WTC11 (cell line): ENCODE results near the gene ISG20L2.

Experiments
- CBFB ChIP-seq: sonication (generic); formaldehyde crosslinking; IDR thresholded peaks from 2 replicates; pipeline ENCODE4 v1.8.1; 2022; ENCODE audit warnings: mild to moderate bottlenecking, low read depth, missing genetic modification reagents
- E2F1 ChIP-seq: sonication (generic); formaldehyde crosslinking; IDR thresholded peaks from 2 replicates; pipeline ENCODE4 v1.8.0; 2022; ENCODE audit warnings: mild to moderate bottlenecking, missing genetic modification reagents
- ESRRA ChIP-seq: sonication (generic); formaldehyde crosslinking; IDR thresholded peaks from 2 replicates; pipeline ENCODE4 v1.8.1; 2022; ENCODE audit warnings: mild to moderate bottlenecking, missing genetic modification reagents, borderline replicate concordance
- IRF2 ChIP-seq: sonication (generic); formaldehyde crosslinking; IDR thresholded peaks from 2 replicates; pipeline ENCODE4 v1.8.0; 2022; ENCODE audit warnings: low read depth, missing genetic modification reagents, borderline replicate concordance
- NFE2L1 ChIP-seq: sonication (generic); formaldehyde crosslinking; IDR thresholded peaks from 2 replicates; pipeline ENCODE4 v1.8.1; 2023; ENCODE audit warnings: missing genetic modification reagents
- NR2C2 ChIP-seq: sonication (generic); formaldehyde crosslinking; IDR thresholded peaks from 2 replicates; pipeline ENCODE4 v1.8.0; 2022; ENCODE audit warnings: mild to moderate bottlenecking, missing genetic modification reagents
- PREB ChIP-seq: sonication (generic); formaldehyde crosslinking; IDR thresholded peaks from 2 replicates; pipeline ENCODE4 v1.8.1; 2022; ENCODE audit warnings: mild to moderate bottlenecking, missing genetic modification reagents, moderate library complexity, borderline replicate concordance
- SMAD4 ChIP-seq: sonication (generic); formaldehyde crosslinking; IDR thresholded peaks from 2 replicates; pipeline ENCODE4 v1.8.0; 2022; ENCODE audit warnings: mild to moderate bottlenecking, missing genetic modification reagents
- SP1 ChIP-seq: sonication (generic); formaldehyde crosslinking; conservative IDR thresholded peaks from 2 replicates; pipeline ENCODE4 v1.8.1; 2022; ENCODE audit warnings: missing genetic modification reagents
- ZNF232 ChIP-seq: sonication (generic); formaldehyde crosslinking; IDR thresholded peaks from 2 replicates; pipeline ENCODE4 v1.8.0; 2022; ENCODE audit warnings: mild to moderate bottlenecking, missing genetic modification reagents
- TF ChIP-seq, protein P1 (sequence below): fragments of 200-600 bp; IDR thresholded peaks from 2 replicates; pipeline ENCODE4 v1.8.0; 2022; ENCODE audit warnings: antibody characterized with exemption
- TF ChIP-seq, protein P2 (sequence below): sonication (generic); formaldehyde crosslinking; IDR thresholded peaks from 2 replicates; pipeline ENCODE4 v1.8.1; 2022; ENCODE audit warnings: low read depth, missing genetic modification reagents, borderline replicate concordance
- TF ChIP-seq, protein P3 (sequence below): sonication (generic); formaldehyde crosslinking; conservative IDR thresholded peaks from 2 replicates; pipeline ENCODE4 v1.8.1; 2022; ENCODE audit warnings: mild to moderate bottlenecking, missing genetic modification reagents
- TF ChIP-seq, protein P4 (sequence below): sonication (generic); formaldehyde crosslinking; IDR thresholded peaks from 2 replicates; pipeline ENCODE4 v1.8.0; 2022; ENCODE audit warnings: mild to moderate bottlenecking, missing genetic modification reagents

- TF ChIP-seq, protein P1, sequence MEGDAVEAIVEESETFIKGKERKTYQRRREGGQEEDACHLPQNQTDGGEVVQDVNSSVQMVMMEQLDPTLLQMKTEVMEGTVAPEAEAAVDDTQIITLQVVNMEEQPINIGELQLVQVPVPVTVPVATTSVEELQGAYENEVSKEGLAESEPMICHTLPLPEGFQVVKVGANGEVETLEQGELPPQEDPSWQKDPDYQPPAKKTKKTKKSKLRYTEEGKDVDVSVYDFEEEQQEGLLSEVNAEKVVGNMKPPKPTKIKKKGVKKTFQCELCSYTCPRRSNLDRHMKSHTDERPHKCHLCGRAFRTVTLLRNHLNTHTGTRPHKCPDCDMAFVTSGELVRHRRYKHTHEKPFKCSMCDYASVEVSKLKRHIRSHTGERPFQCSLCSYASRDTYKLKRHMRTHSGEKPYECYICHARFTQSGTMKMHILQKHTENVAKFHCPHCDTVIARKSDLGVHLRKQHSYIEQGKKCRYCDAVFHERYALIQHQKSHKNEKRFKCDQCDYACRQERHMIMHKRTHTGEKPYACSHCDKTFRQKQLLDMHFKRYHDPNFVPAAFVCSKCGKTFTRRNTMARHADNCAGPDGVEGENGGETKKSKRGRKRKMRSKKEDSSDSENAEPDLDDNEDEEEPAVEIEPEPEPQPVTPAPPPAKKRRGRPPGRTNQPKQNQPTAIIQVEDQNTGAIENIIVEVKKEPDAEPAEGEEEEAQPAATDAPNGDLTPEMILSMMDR, result no peak
- TF ChIP-seq SMAD4 (no peak), NFE2L1 (CRISPR knock-in tag) (no peak), PREB (CRISPR knock-in tag) (no peak), ZNF232 (CRISPR knock-in tag) (no peak), ESRRA (CRISPR knock-in tag) (no peak), NR2C2 (CRISPR knock-in tag) (no peak), E2F1 (no peak), CBFB (CRISPR knock-in tag) (no peak), SP1 (CRISPR knock-in tag) (no peak), IRF2 (no peak)
- TF ChIP-seq, protein P2, sequence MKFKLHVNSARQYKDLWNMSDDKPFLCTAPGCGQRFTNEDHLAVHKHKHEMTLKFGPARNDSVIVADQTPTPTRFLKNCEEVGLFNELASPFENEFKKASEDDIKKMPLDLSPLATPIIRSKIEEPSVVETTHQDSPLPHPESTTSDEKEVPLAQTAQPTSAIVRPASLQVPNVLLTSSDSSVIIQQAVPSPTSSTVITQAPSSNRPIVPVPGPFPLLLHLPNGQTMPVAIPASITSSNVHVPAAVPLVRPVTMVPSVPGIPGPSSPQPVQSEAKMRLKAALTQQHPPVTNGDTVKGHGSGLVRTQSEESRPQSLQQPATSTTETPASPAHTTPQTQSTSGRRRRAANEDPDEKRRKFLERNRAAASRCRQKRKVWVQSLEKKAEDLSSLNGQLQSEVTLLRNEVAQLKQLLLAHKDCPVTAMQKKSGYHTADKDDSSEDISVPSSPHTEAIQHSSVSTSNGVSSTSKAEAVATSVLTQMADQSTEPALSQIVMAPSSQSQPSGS (CRISPR knock-in tag), result no peak
- TF ChIP-seq, protein P3, sequence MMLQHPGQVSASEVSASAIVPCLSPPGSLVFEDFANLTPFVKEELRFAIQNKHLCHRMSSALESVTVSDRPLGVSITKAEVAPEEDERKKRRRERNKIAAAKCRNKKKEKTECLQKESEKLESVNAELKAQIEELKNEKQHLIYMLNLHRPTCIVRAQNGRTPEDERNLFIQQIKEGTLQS (CRISPR knock-in tag), result no peak
- TF ChIP-seq, protein P4, sequence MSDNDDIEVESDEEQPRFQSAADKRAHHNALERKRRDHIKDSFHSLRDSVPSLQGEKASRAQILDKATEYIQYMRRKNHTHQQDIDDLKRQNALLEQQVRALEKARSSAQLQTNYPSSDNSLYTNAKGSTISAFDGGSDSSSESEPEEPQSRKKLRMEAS (CRISPR knock-in tag), result no peak
Measured at GRCh38 chr1:156752843-156753482, 24.4 kb upstream of the ISG20L2 start.
